T follicular helper cell (primary cell): Measurements from ENCODE around the gene ALPG.
"Not testable (repeated sequence)": the region's sequence is repeated elsewhere in the genome, so short reads cannot be mapped to it uniquely, and the experiment has no call there.

Source experiments
- DNase-seq: peaks from one replicate; pipeline ENCODE4 v3.0.0-alpha.2; 2020; ENCODE audit warnings: low read depth

The ALPG gene

DNA sequence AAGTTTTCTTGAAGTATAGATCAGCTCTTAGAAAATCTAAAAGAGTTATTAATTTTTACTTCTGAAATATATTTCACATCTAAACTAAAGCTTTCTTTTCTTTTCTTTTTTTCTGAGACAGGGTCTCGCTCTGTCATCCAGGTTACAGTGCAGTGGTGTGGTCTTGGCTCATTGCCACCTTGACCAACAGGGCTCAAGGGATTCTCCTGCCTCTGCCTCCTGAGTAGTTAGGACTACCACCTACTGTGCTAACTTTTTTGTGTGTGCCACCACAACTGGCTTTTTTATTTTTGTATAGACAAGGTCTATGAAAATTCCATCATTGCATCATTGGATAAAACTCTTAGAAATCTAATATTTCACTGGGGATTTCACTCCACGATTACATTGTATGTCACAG lies 10.0 kb upstream of the ALPG start:
- DNase-seq: no peak

DNA sequence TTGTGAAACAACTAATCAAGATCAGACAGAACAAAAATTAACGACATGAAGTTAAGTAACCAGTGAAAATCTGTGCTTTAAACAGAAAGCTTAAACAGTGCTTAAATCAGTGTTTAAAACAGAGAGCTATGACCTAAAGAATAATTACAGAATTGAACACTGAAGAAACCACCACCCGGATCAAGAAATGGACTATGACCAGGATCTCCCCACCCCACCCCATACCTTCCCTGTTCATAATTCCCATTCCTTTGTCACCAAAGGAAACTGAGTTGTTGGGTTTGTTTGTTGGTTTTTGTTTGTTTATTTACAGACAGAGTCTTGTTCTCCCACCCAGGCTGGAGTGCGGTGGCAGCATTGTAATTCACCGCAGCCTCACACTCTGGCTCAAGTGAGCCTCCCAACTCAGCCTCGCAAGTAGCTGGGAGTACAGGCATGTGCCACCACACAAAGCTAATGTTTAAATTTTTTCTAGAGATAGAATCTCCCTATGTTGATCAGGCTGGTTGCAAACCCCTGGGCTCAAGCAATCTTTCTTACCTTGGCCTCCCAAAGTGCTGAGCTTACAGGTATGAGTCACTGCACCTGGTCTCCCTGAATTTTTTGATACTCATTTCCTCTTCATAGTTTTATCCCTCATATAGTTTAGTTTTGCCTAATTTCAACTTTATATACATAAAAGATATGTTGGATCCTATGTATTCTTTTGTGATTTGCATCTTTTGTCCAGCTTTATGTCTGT lies 8.2 kb upstream of the ALPG start:
- no peak for DNase-seq

DNA sequence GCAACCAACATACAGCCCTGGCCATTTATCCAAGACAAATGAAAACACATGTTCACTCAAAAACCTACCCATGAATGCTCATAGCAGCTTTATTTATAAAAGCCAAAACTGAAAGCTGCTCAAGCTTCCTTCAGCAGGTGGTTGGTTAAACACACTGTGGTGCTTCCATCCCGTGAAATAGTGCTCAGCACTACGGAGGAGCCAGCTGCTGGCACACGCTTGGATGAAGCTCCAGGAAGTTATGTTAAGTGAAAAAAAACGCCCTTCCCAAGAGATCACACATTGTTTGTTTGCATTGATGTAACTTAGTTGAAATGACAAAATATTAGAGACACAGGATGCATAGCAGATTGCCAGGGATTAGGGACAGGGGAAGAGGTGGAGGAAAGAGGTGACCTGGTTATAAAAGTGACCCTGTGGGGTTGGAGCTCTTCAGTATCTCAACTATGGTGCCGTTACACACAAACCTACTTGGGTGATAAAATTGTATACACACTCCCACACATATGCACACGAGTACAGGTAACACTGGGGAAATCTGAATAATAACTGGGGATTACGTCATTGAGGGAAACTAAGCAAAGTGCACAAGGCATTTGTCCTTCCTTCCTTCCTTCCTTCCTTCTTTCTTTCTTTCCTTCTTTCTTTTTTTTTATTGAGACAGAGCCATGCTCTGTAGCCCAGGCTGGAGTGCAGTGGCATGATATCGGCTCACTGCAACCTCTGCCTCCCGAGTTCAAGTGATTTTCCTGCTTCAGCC lies 6.2 kb upstream of the ALPG start:
- DNase-seq: no peak

DNA sequence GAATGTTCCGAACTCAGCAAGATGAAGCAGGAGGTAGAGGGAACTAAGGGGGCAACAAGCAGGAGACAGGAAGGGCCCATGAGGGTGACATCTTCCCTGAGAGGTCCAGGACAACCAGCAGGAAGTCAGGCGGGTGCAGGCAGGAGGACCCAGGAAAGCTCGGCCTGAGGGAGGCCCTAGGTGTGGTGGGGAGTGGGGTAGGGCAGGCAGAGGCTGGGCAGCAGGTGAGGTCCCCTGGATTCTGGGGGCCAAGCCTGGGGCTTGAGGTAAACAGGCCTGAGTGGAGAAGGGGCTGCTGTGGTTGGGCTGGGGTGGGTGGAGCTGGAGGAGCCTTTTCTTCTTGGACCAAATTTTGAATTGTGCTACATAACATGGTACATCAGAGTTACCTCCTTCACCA lies 4.1 kb upstream of the ALPG start:
- no peak for DNase-seq

DNA sequence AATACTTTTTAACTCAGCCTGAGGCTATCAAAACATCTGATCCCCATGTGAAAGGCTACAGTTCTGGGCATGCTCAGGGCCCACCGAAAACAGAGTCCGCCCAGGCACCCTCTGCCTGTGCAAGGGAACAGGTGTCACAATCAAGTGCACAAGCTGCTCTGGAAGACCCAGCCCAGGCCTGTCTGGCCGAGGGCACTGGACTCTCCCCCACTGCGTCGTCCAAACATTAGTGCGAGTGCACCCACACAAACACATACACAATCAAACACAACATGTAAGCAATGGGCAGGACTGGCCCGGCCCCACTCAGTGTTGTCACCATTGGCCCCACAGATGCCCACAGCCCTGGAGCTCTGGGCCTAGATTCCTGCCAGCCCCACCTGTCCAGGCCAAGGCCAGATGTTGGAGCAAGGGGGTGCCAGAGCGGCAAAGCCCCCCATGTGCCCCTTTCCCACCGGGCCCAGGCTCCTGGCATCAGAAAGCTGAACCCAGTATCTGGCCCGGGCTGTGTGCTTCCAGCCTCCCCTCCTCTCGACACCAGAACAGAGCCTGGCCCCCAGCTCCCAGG lies 617 bp upstream of the ALPG start:
- no peak for DNase-seq

DNA sequence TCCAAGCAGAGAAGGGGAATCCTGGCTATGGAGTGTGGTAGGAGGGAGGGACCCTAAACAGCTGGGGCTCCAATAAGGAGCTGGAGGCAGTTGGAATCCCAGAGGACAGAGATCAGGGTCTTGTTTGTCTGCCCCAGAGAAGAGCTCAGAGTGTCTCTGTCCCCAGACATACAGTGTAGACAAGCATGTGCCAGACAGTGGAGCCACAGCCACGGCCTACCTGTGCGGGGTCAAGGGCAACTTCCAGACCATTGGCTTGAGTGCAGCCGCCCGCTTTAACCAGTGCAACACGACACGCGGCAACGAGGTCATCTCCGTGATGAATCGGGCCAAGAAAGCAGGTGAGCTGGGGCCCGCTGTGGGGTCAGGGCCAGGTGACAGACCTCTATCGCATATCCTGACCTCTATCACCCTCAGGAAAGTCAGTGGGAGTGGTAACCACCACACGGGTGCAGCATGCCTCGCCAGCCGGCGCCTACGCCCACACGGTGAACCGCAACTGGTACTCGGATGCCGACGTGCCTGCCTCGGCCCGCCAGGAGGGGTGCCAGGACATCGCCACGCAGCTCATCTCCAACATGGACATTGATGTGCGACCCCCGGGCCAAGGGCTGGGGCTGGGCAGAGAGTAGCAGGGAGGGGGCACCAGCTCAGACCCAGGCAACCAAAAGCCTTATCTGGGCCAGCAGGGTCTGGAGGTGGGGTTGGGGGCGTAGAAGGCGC lies 945 bp downstream of the ALPG start:
- not testable (repeated sequence) for DNase-seq

DNA sequence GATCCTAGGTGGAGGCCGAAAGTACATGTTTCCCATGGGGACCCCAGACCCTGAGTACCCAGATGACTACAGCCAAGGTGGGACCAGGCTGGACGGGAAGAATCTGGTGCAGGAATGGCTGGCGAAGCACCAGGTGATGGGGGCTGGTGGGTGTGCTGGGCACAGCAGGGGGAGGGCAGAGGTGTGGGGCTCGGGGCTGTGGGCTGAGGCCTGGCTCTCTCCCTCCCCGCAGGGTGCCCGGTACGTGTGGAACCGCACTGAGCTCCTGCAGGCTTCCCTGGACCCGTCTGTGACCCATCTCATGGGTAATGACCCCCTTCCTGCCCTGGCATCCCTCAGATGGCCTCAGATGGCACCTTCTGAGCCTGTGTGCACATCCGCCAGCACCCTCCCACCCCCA lies 1.6 kb downstream of the ALPG start:
- DNase-seq: not testable (repeated sequence)

DNA sequence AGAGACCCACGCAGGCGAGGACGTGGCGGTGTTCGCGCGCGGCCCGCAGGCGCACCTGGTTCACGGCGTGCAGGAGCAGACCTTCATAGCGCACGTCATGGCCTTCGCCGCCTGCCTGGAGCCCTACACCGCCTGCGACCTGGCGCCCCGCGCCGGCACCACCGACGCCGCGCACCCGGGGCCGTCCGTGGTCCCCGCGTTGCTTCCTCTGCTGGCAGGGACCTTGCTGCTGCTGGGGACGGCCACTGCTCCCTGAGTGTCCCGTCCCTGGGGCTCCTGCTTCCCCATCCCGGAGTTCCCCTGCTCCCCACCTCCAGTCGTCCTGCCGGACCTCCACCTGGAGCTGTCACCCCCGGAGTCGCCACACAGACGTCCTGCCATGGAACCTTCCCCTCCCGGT lies 3.0 kb downstream of the ALPG start:
- not testable (repeated sequence) for DNase-seq

DNA sequence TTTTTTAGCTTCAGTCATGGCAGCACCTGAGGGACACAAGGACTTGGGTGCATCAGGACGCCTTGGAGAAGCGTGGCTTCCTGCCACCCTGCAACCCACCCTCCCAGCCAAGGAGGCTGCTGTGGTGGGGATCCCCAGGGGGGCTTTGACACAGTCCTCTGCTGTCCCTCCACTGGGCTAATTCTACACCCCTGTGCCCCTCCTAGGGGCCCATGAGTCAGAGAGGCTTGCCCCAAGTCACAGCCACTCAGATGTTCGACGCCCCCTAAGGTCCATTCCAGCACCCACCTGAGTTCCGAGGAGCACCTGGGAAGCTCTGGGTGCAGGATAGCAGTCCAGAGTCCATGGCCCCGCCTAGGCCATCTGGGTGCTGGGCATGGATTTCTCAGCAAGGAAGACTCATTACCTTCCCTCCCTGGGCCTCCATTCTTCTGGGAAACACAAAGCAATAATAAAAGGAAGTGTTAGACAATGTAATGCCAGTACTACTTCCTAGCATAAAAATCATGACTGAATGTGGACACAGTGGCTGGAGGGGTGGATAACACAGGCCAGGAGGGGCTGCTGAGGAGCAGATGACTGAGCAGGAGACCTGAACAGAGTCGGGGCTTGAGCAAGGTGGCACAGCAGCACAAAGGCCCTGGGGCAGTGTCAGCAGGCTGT lies 3.7 kb downstream of the ALPG start:
- DNase-seq: no peak

DNA sequence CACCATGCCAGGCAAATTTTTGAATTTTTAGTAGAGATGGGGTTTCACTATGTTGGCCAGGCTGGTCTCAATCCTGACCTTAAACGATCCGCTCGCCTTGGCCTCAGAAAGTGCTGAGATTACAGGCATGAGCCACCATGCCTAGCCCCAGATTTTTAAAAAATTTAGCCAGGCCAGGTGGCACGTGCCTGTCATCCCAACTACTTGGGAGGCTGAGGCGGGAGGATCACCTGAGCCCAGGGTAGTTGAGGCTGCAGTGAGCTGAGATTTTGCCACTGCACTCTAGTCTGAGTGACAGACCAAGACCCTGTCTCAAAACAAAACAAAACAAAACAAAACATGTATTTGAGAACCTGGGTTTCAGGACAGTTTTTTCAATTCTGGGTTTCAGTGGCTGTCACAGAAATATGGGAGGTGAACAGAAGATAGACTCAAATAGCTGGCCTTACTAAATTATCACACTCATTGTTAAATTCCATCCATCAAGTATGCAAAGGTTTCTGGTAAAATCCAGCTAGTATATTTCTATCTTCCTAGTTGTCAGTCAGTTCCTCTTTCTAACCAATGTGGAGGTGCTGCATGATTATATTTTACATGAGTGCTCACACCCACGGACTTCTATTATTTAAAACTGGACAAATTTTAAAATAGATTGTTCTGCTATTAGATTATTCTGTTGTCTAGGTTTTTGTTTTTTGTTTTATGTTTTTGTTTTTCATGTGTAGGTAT lies 5.4 kb downstream of the ALPG start:
- no peak for DNase-seq

DNA sequence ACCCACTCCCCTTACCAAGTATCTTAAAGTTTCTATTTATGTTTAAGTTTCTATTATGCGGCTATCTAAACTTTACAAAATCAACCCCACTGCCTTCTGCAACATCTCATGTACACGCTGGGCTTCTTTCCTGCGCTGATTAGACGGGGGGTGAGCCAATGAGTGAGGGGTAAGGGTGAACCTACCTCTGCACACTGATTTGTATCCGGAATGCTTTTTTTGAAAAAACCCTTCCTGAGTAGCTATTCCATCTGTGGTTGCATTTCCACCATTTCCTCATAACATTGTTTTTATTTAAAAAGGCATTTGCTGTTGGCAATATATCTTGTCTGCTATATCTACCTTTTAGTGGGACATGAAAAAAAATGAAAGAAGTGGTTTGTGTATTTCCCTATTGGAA lies 6.3 kb downstream of the ALPG start:
- DNase-seq: no peak

DNA sequence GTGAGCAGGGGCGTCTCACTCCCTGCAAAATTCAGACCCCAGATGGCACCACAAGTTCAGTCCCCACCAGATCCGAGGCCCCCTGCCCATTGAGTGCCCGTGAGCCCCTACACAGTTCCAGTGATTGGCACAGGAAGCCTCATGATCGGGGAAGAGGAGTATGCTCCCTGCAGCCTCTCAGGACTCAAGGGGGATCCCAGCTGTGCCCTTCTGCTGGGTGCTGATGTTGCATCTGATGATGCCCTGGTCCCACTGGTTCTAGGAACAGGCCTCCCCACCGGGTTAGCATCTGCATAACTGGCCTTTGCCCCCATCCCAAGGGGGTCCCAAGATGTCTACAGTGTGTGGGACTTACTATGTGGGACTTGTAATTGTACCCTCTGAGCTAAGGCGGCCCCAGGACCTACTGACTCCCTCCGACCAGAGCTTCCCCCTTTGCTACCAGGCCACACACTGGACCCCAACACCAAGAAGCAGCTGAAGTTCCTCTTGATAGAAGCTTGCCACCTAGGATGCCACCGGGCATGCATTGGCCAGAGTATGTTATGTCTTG lies 8.6 kb downstream of the ALPG start:
- no peak for DNase-seq

DNA sequence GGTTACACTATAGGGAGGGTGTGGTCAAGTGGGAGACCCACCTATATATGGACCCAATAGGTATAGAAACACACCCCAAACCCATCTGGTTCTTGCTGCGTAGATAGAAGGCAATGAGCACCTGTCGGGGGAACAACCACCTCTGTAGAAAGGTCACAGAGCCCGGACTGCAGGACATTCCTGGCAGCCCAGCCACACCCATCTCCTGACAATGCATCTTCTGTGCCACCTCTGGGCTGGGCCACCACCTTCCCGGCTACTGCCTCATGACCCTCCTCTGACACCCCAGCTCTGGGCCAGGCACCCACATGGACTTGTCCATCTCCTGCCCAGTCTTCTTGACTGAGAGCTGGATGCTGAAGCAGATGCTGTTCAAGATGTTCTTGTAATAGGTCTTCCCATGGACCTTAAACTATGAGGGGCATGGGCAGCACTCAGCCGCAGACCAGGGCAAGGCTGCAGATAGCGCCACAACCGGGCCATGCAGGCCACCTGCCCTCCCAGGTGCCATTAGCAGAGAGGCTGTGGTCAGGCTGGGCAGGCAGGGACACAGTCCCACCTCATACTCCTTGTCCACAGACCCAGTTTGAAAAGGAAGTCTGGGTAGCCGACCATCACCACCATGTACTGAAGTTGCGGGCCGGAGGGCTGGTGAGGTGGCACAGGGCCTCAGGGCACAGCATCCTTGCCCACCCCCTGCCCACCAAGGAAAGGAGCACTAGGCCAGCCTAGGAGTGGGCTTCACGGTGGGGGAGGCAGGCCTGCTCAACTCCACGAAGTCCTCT lies 9.3 kb downstream of the ALPG start:
- DNase-seq: no peak

DNA sequence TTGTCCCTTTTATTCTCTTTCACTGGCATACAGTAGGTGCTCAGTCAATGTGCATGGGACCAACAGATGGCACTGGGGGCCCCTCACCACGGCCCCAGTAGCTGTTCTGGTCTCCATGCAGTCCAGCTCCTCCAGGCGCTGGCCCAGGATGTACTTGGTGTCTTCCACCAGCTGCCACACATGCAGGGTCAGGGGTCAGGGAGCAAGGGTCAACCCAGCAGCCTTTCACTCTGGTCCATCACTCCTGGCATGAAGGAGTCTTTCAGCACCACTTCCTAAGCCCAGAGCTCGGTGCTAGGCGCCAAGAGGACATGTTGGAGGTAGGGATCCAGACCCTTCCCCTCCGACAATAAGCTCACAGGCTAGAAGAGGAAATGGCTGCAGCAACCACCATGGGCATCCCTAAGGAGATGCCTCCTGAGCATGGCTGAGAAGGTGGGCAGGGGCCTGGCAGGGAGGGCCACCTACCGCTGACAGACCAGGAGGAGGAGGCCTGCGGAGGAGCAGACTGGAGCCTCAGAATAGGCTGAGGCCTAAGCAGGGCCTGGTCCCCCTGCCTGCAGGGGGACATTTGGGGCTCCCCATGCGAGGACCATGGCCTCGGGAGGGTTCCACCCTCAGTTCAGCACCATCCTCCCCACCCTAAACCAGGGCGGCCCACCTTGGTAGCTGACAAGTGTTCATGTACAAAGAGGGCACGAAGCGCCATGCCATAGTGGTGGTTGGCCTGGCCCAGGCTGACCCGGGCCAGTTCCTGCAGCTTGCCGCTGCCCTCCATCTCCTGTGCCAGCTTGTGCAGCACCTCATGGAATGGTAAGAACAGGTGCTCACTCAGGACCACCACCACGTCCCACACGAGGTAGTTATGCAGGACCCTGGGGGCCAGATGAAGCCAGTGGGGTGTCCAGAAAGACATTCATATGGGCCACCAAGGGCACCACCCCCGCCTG lies 10.2 kb downstream of the ALPG start:
- no peak for DNase-seq

DNA sequence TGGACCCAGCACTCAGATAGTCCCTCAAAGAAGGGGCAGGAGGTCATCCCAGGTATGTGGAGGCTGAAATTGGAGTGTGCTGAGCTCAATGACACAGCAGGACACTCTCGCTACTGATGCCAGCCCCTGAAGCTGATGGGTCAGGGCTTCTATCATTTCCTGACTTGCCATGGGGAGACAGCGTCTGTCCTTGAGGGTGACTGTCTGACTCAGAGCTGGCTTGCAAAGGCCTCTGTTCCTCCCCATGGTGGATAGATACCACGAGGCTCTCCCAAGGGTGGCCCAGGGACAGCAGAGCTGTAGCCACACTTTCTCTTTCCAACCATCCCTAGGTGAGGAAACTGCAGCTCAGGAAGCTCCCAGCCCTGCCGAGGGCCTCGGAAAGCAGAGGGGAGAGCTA lies 10.8 kb downstream of the ALPG start:
- no peak for DNase-seq

DNA sequence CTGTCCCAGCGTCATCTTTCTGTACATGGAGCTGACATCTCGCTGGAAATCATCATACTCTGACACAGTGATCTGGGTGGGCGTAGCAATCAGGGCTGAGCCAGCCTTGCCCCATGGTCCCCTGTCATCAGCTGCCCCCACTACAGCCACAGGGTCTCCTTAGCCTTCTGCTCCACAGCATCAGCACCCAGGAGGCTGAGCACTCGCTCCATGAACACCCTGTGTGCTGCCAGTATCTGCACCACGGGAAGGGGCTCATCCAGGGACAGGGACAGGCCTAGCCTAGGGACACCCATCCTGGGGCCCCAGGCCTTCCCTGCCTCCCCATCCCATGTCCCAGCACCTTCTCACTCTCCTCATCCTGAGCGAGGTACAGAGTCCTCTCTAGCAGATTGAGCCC lies 11.4 kb downstream of the ALPG start:
- no peak for DNase-seq

DNA sequence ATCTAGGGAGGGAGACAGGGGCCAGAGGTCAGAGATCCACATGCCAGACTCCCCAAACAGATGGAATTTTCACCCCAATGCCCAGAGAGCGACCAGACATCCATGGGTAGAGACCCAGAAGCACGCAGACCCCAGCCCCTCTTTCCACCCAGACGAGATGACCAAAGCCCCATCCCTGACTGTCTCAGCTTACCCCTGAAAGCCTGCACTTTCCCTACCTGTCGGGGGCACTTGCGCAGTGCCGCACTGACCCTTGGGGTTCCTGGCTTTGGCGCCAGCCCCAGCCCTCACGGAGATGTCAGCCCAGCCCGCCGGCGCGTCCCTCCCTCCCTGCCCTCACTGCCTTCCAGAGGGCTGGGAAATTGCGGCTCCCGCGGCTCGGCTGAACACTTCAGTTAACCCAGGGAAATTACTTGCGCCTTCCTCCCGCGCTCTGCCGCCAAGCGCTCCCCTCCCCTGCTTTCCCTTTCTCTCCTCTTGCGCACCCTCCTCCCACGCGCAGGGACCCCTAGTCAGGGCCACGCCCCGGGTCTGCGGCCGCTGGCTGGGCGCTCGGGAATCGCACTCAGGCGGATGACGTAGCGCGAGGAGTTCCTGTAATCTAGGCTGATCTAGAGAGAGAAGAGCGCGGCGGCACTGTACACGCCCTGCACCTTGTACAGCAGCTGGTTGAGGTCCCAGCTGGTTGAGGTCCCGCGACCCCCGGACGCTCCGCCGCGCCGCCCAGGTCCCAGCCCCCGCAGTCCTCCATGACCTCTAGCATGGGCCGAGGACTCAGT lies 12.0 kb downstream of the ALPG start:
- DNase-seq: no peak
